ENCODE results near the gene B3GAT1. TPM values are rescaled to one million over a fixed set of nuclear protein-coding genes. Genes with fewer than 3 reads are reported as not detected.

Gene B3GAT1
- total and polyA plus RNA-seq, 9 donors = 0.11 to 1.4 (median 0.23) TPM

- intact Hi-C loops (cut with DNase I) = no loop called here
- H3K27me3 ChIP-seq = no peaks in the 10 kb centered on the region
- 95 to 96% (median 95%) methylated on average over 7 of the region's 7 CpGs for WGBS, 3 donors
- no peak overlapping the region for H3K4me3 ChIP-seq
- no peaks in the 10 kb centered on the region for H3K36me3 ChIP-seq
- H3K27ac ChIP-seq = no peak overlapping the region
- no peaks in the 10 kb centered on the region for H3K9me3 ChIP-seq
- no peak for DNase-seq
- no peak for TF ChIP-seq EP300 (IDR thresholded peaks at IDR 0.05)
- no peak for TF ChIP-seq CTCF (IDR thresholded peaks at IDR 0.05)
- no peak for TF ChIP-seq POLR2A (IDR thresholded peaks at IDR 0.05)
- peaks cover 3% of the 10 kb centered on the region for H3K4me1 ChIP-seq (ENCODE audit: insufficient read depth)
Measured at GRCh38 chr11:134338654-134339053, 73.4 kb downstream of the B3GAT1 start.

- H3K36me3 ChIP-seq = no peaks in the 10 kb centered on the region
- intact Hi-C loops (cut with DNase I) = no loop called here
- no peak overlapping the region for H3K4me3 ChIP-seq
Measured at GRCh38 chr11:134338068-134338467, 74.0 kb downstream of the B3GAT1 start.

GRCh38 chr11:134337051-134337450 lies 75.0 kb downstream of the B3GAT1 start:
- H3K36me3 ChIP-seq = no peaks in the 10 kb centered on the region
- intact Hi-C loops (cut with DNase I) = no loop called here
- H3K27me3 ChIP-seq = no peaks in the 10 kb centered on the region
- H3K9me3 ChIP-seq = no peaks in the 10 kb centered on the region
- 94 to 97% (median 95%) methylated on average over 4 of the region's 4 CpGs for WGBS, 3 donors
- DNase-seq = no peak
- peaks cover 8% of the 10 kb centered on the region for H3K4me1 ChIP-seq (ENCODE audit: insufficient read depth)
- H3K27ac ChIP-seq = no peak overlapping the region
- no peak overlapping the region for H3K4me3 ChIP-seq
- TF ChIP-seq EP300 (IDR thresholded peaks at IDR 0.05) = no peak
- no peak for TF ChIP-seq POLR2A (IDR thresholded peaks at IDR 0.05)
- TF ChIP-seq CTCF (IDR thresholded peaks at IDR 0.05) = no peak

More at GRCh38 chr11:134338068-134338467, 74.0 kb downstream of the B3GAT1 start:
- no peaks in the 10 kb centered on the region for H3K9me3 ChIP-seq
- no peak for DNase-seq
- H3K4me1 ChIP-seq (ENCODE audit: insufficient read depth) = peaks cover 3% of the 10 kb centered on the region
- no peaks in the 10 kb centered on the region for H3K27me3 ChIP-seq
- 88 to 94% (median 93%) methylated on average over 13 to 15 of the region's 15 CpGs for WGBS, 3 donors
- TF ChIP-seq POLR2A (IDR thresholded peaks at IDR 0.05) (no peak), CTCF (IDR thresholded peaks at IDR 0.05) (no peak), EP300 (IDR thresholded peaks at IDR 0.05) (no peak)
- H3K27ac ChIP-seq = no peak overlapping the region

GRCh38 chr11:134334796-134335571 lies 77.1 kb downstream of the B3GAT1 start:
- 92 to 94% (median 94%) methylated on average over 10 of the region's 10 CpGs for WGBS, 3 donors
- DNase-seq = no peak
- no peaks in the 10 kb centered on the region for H3K27me3 ChIP-seq
- peaks cover 8% of the 10 kb centered on the region for H3K4me1 ChIP-seq (ENCODE audit: insufficient read depth)
- no peaks in the 10 kb centered on the region for H3K36me3 ChIP-seq
- intact Hi-C loops (cut with DNase I) = loop anchor here in 1 of 4 donors (5.0 kb wide), 1 partner anchor 113 kb away; the partner anchor contains the start of genes NCAPD3 and VPS26B
- H3K9me3 ChIP-seq = no peaks in the 10 kb centered on the region
- TF ChIP-seq CTCF (IDR thresholded peaks at IDR 0.05) (no peak), POLR2A (IDR thresholded peaks at IDR 0.05) (no peak), EP300 (IDR thresholded peaks at IDR 0.05) (no peak)
- H3K27ac ChIP-seq = no peak overlapping the region
- no peak overlapping the region for H3K4me3 ChIP-seq
